Chondrocyte (in vitro differentiated cells): ENCODE measurements around the gene SNORC. TPM values are rescaled to one million over a fixed set of nuclear protein-coding genes. Genes with fewer than 3 reads are reported as not detected.

Source experiments
- DNase-seq: peaks from one replicate; pipeline ENCODE4 v3.0.0; 2021; ENCODE audit warnings: mixed read lengths, low spot score
- H3K27ac Mint-ChIP-seq: one replicate; pipeline ENCODE4 v1.8.0; 2021; ENCODE audit warnings: mild to moderate bottlenecking, moderate library complexity, mixed read lengths; ENCODE audit not compliant: unreplicated experiment
- H3K27me3 Mint-ChIP-seq: 2 replicates; pipeline ENCODE4 v1.8.0; 2021; ENCODE audit warnings: low read depth, mixed read lengths
- H3K36me3 Mint-ChIP-seq: 2 replicates; pipeline ENCODE4 v1.8.0; 2021; ENCODE audit warnings: low read depth, mixed read lengths
- H3K4me1 Mint-ChIP-seq: 2 replicates; pipeline ENCODE4 v1.8.0; 2021; ENCODE audit warnings: low read depth, mild to moderate bottlenecking, mixed read lengths
- H3K4me3 Mint-ChIP-seq: one replicate; pipeline ENCODE4 v1.8.0; 2021; ENCODE audit warnings: mild to moderate bottlenecking, moderate library complexity, mixed read lengths; ENCODE audit not compliant: unreplicated experiment
- H3K9me3 Mint-ChIP-seq: 2 replicates; pipeline ENCODE4 v1.8.0; 2021; ENCODE audit warnings: low read depth, mixed read lengths
- total RNA-seq: library from RNA; stranded (reverse); gene quantifications from 3 replicates; pipeline ENCODE4 v1.2.1, GENCODE V29; 2021
- TF ChIP-seq, protein P1 (sequence below): fragments of 200-600 bp; sonication (generic); IDR thresholded peaks from 2 replicates; pipeline ENCODE4 v1.5.0; 2021; ENCODE audit warnings: antibody characterized with exemption, mild to moderate bottlenecking, moderate library complexity

Gene SNORC
- total RNA-seq, 1 donor from 2014 or later: 2.1 TPM

DNA sequence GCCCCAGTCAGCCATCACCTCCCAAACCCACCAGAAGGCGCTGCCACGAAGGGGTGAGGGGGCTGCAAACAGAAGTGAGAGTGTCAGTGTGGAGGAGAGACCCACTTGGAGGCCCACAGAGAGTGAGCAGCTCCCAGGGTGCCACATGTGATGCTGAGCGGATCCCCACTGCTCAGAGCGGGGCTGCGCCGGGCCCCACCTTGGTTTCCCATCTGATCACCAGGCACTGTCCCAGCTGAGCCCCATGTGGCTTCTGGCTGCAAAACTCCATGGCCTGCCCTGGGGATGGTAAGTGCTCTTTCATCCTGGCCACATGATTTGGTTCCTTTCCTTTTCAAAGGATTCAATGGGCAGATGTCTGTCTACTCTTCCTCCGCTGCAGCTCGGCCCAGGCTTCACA lies 23.8 kb downstream of the SNORC start:
- H3K4me3 Mint-ChIP-seq: no peak overlapping the region
- H3K9me3 Mint-ChIP-seq: no peaks in the 10 kb centered on the region
- peaks cover 2% of the 10 kb centered on the region for H3K27me3 Mint-ChIP-seq
- DNase-seq: no peak
- H3K36me3 Mint-ChIP-seq: no peaks in the 10 kb centered on the region
- peaks cover 14% of the 10 kb centered on the region for H3K4me1 Mint-ChIP-seq
- H3K27ac Mint-ChIP-seq: no peak overlapping the region
- TF ChIP-seq, protein P1, sequence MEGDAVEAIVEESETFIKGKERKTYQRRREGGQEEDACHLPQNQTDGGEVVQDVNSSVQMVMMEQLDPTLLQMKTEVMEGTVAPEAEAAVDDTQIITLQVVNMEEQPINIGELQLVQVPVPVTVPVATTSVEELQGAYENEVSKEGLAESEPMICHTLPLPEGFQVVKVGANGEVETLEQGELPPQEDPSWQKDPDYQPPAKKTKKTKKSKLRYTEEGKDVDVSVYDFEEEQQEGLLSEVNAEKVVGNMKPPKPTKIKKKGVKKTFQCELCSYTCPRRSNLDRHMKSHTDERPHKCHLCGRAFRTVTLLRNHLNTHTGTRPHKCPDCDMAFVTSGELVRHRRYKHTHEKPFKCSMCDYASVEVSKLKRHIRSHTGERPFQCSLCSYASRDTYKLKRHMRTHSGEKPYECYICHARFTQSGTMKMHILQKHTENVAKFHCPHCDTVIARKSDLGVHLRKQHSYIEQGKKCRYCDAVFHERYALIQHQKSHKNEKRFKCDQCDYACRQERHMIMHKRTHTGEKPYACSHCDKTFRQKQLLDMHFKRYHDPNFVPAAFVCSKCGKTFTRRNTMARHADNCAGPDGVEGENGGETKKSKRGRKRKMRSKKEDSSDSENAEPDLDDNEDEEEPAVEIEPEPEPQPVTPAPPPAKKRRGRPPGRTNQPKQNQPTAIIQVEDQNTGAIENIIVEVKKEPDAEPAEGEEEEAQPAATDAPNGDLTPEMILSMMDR: no peak

DNA sequence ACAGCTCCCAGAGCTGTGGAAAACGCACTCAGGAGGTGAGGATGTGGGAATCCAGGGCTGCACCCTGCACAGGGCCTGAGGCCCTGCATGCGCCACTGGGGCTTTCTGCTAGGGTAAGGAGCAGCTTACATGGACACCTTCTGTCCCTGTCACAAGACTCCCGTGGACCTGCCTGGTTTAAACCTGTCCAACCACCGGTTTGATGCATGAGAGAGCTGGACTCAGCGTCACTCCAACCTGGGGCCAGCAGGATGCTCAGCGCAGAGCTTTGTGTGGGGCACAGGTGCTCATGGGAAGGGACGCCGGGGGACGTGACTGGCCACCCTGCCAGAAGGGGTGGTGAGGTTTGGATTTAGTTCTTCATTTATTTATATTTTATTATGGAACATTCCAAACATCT lies 24.2 kb downstream of the SNORC start:
- no peak for DNase-seq
- TF ChIP-seq, protein P1: no peak
- H3K27me3 Mint-ChIP-seq: peaks cover 2% of the 10 kb centered on the region
- peaks cover 14% of the 10 kb centered on the region for H3K4me1 Mint-ChIP-seq
- H3K4me3 Mint-ChIP-seq: no peak overlapping the region
- H3K27ac Mint-ChIP-seq: no peak overlapping the region
- H3K9me3 Mint-ChIP-seq: no peaks in the 10 kb centered on the region
- no peaks in the 10 kb centered on the region for H3K36me3 Mint-ChIP-seq

DNA sequence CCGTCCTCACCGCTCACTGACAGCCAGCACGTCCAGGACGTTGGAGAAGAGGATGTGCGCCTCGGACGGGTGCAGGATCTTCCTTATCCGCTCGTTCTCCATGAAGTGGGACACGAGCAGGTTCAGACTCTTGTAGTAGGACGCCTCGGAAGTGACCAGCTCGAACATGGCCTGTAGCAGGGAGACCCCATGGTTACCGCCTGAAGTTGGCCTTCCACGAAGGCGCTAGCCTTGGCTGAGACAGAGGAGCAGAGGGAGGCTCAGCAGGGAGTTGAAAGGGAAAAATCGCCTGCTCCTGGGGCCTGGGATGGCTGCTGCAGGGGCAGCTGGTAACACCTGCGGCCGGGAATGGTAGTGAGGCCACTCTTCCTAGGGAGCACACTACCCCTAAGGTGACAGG lies 24.7 kb downstream of the SNORC start:
- no peaks in the 10 kb centered on the region for H3K36me3 Mint-ChIP-seq
- H3K27me3 Mint-ChIP-seq: peaks cover 2% of the 10 kb centered on the region
- TF ChIP-seq, protein P1: no peak
- no peaks in the 10 kb centered on the region for H3K9me3 Mint-ChIP-seq
- H3K4me1 Mint-ChIP-seq: peaks cover 14% of the 10 kb centered on the region
- no peak overlapping the region for H3K27ac Mint-ChIP-seq
- no peak overlapping the region for H3K4me3 Mint-ChIP-seq
- DNase-seq: no peak

DNA sequence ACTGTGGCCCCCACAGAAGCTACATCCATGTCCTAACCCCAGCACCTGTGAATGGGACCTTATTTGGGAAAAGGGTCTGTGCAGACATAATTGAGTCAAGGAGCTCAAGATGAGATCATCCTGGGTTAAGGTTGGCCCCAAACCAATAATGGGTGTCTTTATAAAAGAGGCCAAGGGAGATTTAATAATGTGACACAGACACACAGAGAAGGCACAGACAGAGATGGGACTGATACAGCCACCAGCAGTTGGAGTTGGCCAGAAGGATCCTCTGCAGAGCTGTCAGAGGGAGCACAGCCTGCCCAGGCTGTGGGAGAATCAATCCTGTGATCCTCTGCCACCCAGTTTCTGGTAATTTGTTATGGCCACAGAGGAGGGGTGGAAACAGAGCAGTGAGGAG lies 26.0 kb downstream of the SNORC start:
- no peak for DNase-seq
- Mint-ChIP-seq H3K27me3 (no peaks in the 10 kb centered on the region), H3K4me3 (no peak overlapping the region), H3K4me1 (peaks cover 6% of the 10 kb centered on the region), H3K27ac (no peak overlapping the region), H3K9me3 (no peaks in the 10 kb centered on the region), H3K36me3 (no peaks in the 10 kb centered on the region)
- TF ChIP-seq, protein P1: no peak

DNA sequence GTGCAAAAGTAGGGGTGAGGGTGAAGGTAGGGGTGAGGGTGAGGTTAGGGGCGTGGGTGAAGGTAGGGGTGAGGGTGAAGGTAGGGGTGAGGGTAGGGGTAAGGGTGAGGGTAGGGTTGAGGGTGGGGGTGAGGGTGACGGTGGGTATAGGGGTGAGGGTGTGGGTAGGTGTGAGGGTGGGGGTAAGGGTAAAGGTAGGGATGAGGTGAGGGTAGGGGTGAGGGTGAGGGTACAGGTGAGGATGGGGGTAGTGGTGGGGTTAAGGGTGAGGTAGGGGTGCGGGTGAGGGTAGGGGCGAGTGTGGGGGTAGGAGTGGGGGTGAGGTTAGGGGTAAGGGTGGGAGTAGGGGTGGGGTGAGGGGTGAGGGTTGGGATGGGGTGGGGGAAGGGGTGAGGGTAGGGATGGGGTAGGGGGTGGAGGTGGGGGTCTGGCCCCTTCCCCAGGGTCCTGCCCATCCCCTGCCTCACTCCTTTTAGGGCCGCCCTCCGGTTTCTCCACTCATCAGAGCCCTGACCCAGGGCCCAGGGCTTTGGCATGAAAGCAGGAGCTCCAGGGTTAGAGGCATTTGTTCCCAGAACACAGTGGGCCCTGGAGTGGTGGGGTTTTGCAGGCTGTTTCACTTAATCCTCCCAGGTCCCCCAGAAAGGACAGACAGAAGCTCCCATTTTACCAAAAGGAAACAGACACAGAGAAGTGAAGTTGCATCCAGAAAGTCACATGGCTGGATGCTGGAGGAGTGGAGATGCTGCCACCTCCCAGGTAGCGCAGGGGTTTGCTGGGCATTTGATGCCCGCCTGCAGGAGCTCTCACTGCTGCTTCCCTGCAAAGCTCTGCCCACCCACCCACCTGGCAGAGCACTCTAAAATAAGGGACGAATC lies 26.9 kb downstream of the SNORC start:
- Mint-ChIP-seq H3K27me3 (no peaks in the 10 kb centered on the region), H3K4me1 (peaks cover 7% of the 10 kb centered on the region), H3K27ac (no peak overlapping the region), H3K36me3 (no peaks in the 10 kb centered on the region), H3K4me3 (no peak overlapping the region), H3K9me3 (no peaks in the 10 kb centered on the region)
- TF ChIP-seq, protein P1: no peak
- DNase-seq: no peak
